ENCODE results near the gene ANKFY1. TPM values are rescaled to one million over a fixed set of nuclear protein-coding genes. Genes with fewer than 3 reads are reported as not detected.

ANKFY1 gene
- total and polyA plus RNA-seq, 5 donors from 2014 or later, result 9.9 to 61.0 (median 11.3) TPM

GRCh38 chr17:4297351-4297750, 33.6 kb upstream of the ANKFY1 start:
- Histone ChIP-seq H3K27ac (ENCODE audit: insufficient read depth, low read length, poor library complexity, severe bottlenecking) (no peak overlapping the region), H3K27me3 (ENCODE audit: control insufficient read depth, insufficient read depth, low read length) (no peaks in the 10 kb centered on the region), H3K9me3 (ENCODE audit: control insufficient read depth in 2 of 2, low read length in 2 of 2) (no peaks in the 10 kb centered on the region), H3K4me3 (ENCODE audit: low read depth, low read length) (no peak overlapping the region), H3K36me3 (ENCODE audit: control insufficient read depth, insufficient read depth, low read length) (peaks cover 20% of the 10 kb centered on the region), H3K4me1 (ENCODE audit: control insufficient read depth, insufficient read depth, low read length, poor library complexity, severe bottlenecking) (no peaks in the 10 kb centered on the region)
- peaks cover 28% of the 10 kb centered on the region for H3K36me3 Mint-ChIP-seq
- H3K4me3 Mint-ChIP-seq, result no peak overlapping the region
- no peaks in the 10 kb centered on the region for H3K9me3 Mint-ChIP-seq
- DNase-seq (no peak), ATAC-seq (ENCODE audit: low read depth in 2 of 2) (no peak)
- H3K4me1 Mint-ChIP-seq, result peaks cover 18 to 30% (median 28%) of the 10 kb centered on the region in 4 donors
- H3K27me3 Mint-ChIP-seq, result no peaks in the 10 kb centered on the region
- H3K27ac Mint-ChIP-seq, result no peak overlapping the region

- ATAC-seq (ENCODE audit: low read depth in 2 of 2), result no peak
- Mint-ChIP-seq H3K4me3 (no peak overlapping the region), H3K27me3 (no peaks in the 10 kb centered on the region), H3K36me3 (peaks cover 19% of the 10 kb centered on the region), H3K9me3 (no peaks in the 10 kb centered on the region), H3K27ac (no peak overlapping the region), H3K4me1 (peaks cover 17 to 32% (median 24%) of the 10 kb centered on the region in 4 donors)
- no peak for DNase-seq
- H3K27ac ChIP-seq (ENCODE audit: insufficient read depth, low read length, poor library complexity, severe bottlenecking), result no peak overlapping the region
- peaks cover 18% of the 10 kb centered on the region for H3K36me3 ChIP-seq (ENCODE audit: control insufficient read depth, insufficient read depth, low read length)
- no peaks in the 10 kb centered on the region for H3K27me3 ChIP-seq (ENCODE audit: control insufficient read depth, insufficient read depth, low read length)
- H3K4me3 ChIP-seq (ENCODE audit: low read depth, low read length), result no peak overlapping the region
- no peaks in the 10 kb centered on the region for H3K9me3 ChIP-seq (ENCODE audit: control insufficient read depth in 2 of 2, low read length in 2 of 2)
- no peaks in the 10 kb centered on the region for H3K4me1 ChIP-seq (ENCODE audit: control insufficient read depth, insufficient read depth, low read length, poor library complexity, severe bottlenecking)
Observed at GRCh38 chr17:4295686-4296085, 31.9 kb upstream of the ANKFY1 start.

GRCh38 chr17:4293572-4293971, 29.8 kb upstream of the ANKFY1 start:
- Mint-ChIP-seq H3K27me3 (no peaks in the 10 kb centered on the region), H3K4me3 (no peak overlapping the region), H3K9me3 (no peaks in the 10 kb centered on the region), H3K4me1 (peaks cover 18 to 27% (median 22%) of the 10 kb centered on the region in 4 donors), H3K36me3 (peaks cover 21% of the 10 kb centered on the region), H3K27ac (peak overlapping the region in 1 of 3 donors; percentile 48)
- no peak for ATAC-seq (ENCODE audit: low read depth in 2 of 2)
- H3K4me1 ChIP-seq (ENCODE audit: control insufficient read depth, insufficient read depth, low read length, poor library complexity, severe bottlenecking), result no peaks in the 10 kb centered on the region
- no peaks in the 10 kb centered on the region for H3K27me3 ChIP-seq (ENCODE audit: control insufficient read depth, insufficient read depth, low read length)
- no peak for DNase-seq
- H3K27ac ChIP-seq (ENCODE audit: insufficient read depth, low read length, poor library complexity, severe bottlenecking), result no peak overlapping the region
- H3K36me3 ChIP-seq (ENCODE audit: control insufficient read depth, insufficient read depth, low read length), result peaks cover 28% of the 10 kb centered on the region
- H3K9me3 ChIP-seq (ENCODE audit: control insufficient read depth in 2 of 2, low read length in 2 of 2), result no peaks in the 10 kb centered on the region
- no peak overlapping the region for H3K4me3 ChIP-seq (ENCODE audit: low read depth, low read length)

GRCh38 chr17:4287710-4288109, 23.9 kb upstream of the ANKFY1 start:
- no peak for ATAC-seq (ENCODE audit: low read depth in 2 of 2)
- peak overlapping the region in 1 of 4 donors; percentile 75 for H3K4me3 Mint-ChIP-seq
- no peak for DNase-seq
- H3K27ac ChIP-seq (ENCODE audit: insufficient read depth, low read length, poor library complexity, severe bottlenecking), result no peak overlapping the region
- H3K9me3 Mint-ChIP-seq, result no peaks in the 10 kb centered on the region
- peaks cover 17% of the 10 kb centered on the region for H3K36me3 Mint-ChIP-seq
- H3K27me3 Mint-ChIP-seq, result no peaks in the 10 kb centered on the region
- H3K4me1 ChIP-seq (ENCODE audit: control insufficient read depth, insufficient read depth, low read length, poor library complexity, severe bottlenecking), result no peaks in the 10 kb centered on the region
- H3K27ac Mint-ChIP-seq, result no peak overlapping the region
- H3K9me3 ChIP-seq (ENCODE audit: control insufficient read depth in 2 of 2, low read length in 2 of 2), result no peaks in the 10 kb centered on the region
- H3K4me1 Mint-ChIP-seq, result peaks cover 0 to 20% (median 10%) of the 10 kb centered on the region in 4 donors
- no peak overlapping the region for H3K4me3 ChIP-seq (ENCODE audit: low read depth, low read length)
- H3K27me3 ChIP-seq (ENCODE audit: control insufficient read depth, insufficient read depth, low read length), result no peaks in the 10 kb centered on the region
- H3K36me3 ChIP-seq (ENCODE audit: control insufficient read depth, insufficient read depth, low read length), result peaks cover 32% of the 10 kb centered on the region

- H3K27me3 ChIP-seq (ENCODE audit: control insufficient read depth, insufficient read depth, low read length), result no peaks in the 10 kb centered on the region
- no peak overlapping the region for H3K4me3 ChIP-seq (ENCODE audit: low read depth, low read length)
- peaks cover 26% of the 10 kb centered on the region for H3K36me3 Mint-ChIP-seq
- peaks cover 31% of the 10 kb centered on the region for H3K36me3 ChIP-seq (ENCODE audit: control insufficient read depth, insufficient read depth, low read length)
- DNase-seq, result no peak
- H3K9me3 ChIP-seq (ENCODE audit: control insufficient read depth in 2 of 2, low read length in 2 of 2), result no peaks in the 10 kb centered on the region
- peak overlapping the region in 1 of 3 donors; percentile 80 for H3K27ac Mint-ChIP-seq
- H3K4me1 Mint-ChIP-seq, result peaks cover 3 to 14% (median 13%) of the 10 kb centered on the region in 4 donors
- no peaks in the 10 kb centered on the region for H3K4me1 ChIP-seq (ENCODE audit: control insufficient read depth, insufficient read depth, low read length, poor library complexity, severe bottlenecking)
- H3K27ac ChIP-seq (ENCODE audit: insufficient read depth, low read length, poor library complexity, severe bottlenecking), result no peak overlapping the region
- no peak for ATAC-seq (ENCODE audit: low read depth in 2 of 2)
- no peak overlapping the region for H3K4me3 Mint-ChIP-seq
- no peaks in the 10 kb centered on the region for H3K27me3 Mint-ChIP-seq
- no peaks in the 10 kb centered on the region for H3K9me3 Mint-ChIP-seq
Observed at GRCh38 chr17:4276514-4276913, 12.7 kb upstream of the ANKFY1 start.

- H3K9me3 Mint-ChIP-seq, result no peaks in the 10 kb centered on the region
- H3K27me3 ChIP-seq (ENCODE audit: control insufficient read depth, insufficient read depth, low read length), result no peaks in the 10 kb centered on the region
- ATAC-seq (ENCODE audit: low read depth in 2 of 2), result no peak
- no peaks in the 10 kb centered on the region for H3K4me1 ChIP-seq (ENCODE audit: control insufficient read depth, insufficient read depth, low read length, poor library complexity, severe bottlenecking)
- peak overlapping the region in 1 of 3 donors; percentile 2 for H3K27ac Mint-ChIP-seq
- H3K36me3 Mint-ChIP-seq, result peaks cover 29% of the 10 kb centered on the region
- DNase-seq, result no peak
- no peak overlapping the region for H3K4me3 ChIP-seq (ENCODE audit: low read depth, low read length)
- H3K4me1 Mint-ChIP-seq, result peaks cover 6 to 10% (median 9%) of the 10 kb centered on the region in 4 donors
- no peaks in the 10 kb centered on the region for H3K27me3 Mint-ChIP-seq
- no peaks in the 10 kb centered on the region for H3K9me3 ChIP-seq (ENCODE audit: control insufficient read depth in 2 of 2, low read length in 2 of 2)
- H3K36me3 ChIP-seq (ENCODE audit: control insufficient read depth, insufficient read depth, low read length), result peaks cover 22% of the 10 kb centered on the region
- no peak overlapping the region for H3K4me3 Mint-ChIP-seq
- no peak overlapping the region for H3K27ac ChIP-seq (ENCODE audit: insufficient read depth, low read length, poor library complexity, severe bottlenecking)
Observed at GRCh38 chr17:4272972-4273368, 9.2 kb upstream of the ANKFY1 start.

- Mint-ChIP-seq H3K4me3 (no peak overlapping the region), H3K4me1 (peaks cover 6 to 10% (median 9%) of the 10 kb centered on the region in 4 donors), H3K36me3 (peaks cover 28% of the 10 kb centered on the region), H3K27ac (peak overlapping the region in 1 of 3 donors; percentile 2), H3K9me3 (no peaks in the 10 kb centered on the region), H3K27me3 (no peaks in the 10 kb centered on the region)
- no peaks in the 10 kb centered on the region for H3K9me3 ChIP-seq (ENCODE audit: control insufficient read depth in 2 of 2, low read length in 2 of 2)
- DNase-seq (no peak), ATAC-seq (ENCODE audit: low read depth in 2 of 2) (no peak)
- H3K4me1 ChIP-seq (ENCODE audit: control insufficient read depth, insufficient read depth, low read length, poor library complexity, severe bottlenecking), result no peaks in the 10 kb centered on the region
- H3K27ac ChIP-seq (ENCODE audit: insufficient read depth, low read length, poor library complexity, severe bottlenecking), result no peak overlapping the region
- H3K27me3 ChIP-seq (ENCODE audit: control insufficient read depth, insufficient read depth, low read length), result no peaks in the 10 kb centered on the region
- no peak overlapping the region for H3K4me3 ChIP-seq (ENCODE audit: low read depth, low read length)
- peaks cover 22% of the 10 kb centered on the region for H3K36me3 ChIP-seq (ENCODE audit: control insufficient read depth, insufficient read depth, low read length)
Observed at GRCh38 chr17:4272213-4272971, 8.6 kb upstream of the ANKFY1 start.

GRCh38 chr17:4270736-4271135, 7.0 kb upstream of the ANKFY1 start:
- H3K36me3 Mint-ChIP-seq, result peaks cover 19% of the 10 kb centered on the region
- no peak for DNase-seq
- H3K4me1 Mint-ChIP-seq, result peaks cover 0 to 8% (median 6%) of the 10 kb centered on the region in 4 donors
- H3K9me3 ChIP-seq (ENCODE audit: control insufficient read depth in 2 of 2, low read length in 2 of 2), result no peaks in the 10 kb centered on the region
- no peaks in the 10 kb centered on the region for H3K27me3 Mint-ChIP-seq
- H3K9me3 Mint-ChIP-seq, result no peaks in the 10 kb centered on the region
- no peak overlapping the region for H3K4me3 Mint-ChIP-seq
- no peaks in the 10 kb centered on the region for H3K4me1 ChIP-seq (ENCODE audit: control insufficient read depth, insufficient read depth, low read length, poor library complexity, severe bottlenecking)
- H3K27ac ChIP-seq (ENCODE audit: insufficient read depth, low read length, poor library complexity, severe bottlenecking), result no peak overlapping the region
- peaks cover 19% of the 10 kb centered on the region for H3K36me3 ChIP-seq (ENCODE audit: control insufficient read depth, insufficient read depth, low read length)
- no peak overlapping the region for H3K4me3 ChIP-seq (ENCODE audit: low read depth, low read length)
- H3K27ac Mint-ChIP-seq, result peak overlapping the region in 2 of 3 donors; percentile 32 to 57
- ATAC-seq (ENCODE audit: low read depth in 2 of 2), result no peak
- H3K27me3 ChIP-seq (ENCODE audit: control insufficient read depth, insufficient read depth, low read length), result no peaks in the 10 kb centered on the region

Data from CD4-positive, CD25-positive, alpha-beta regulatory T cell (primary cell).